B cell (primary cell): ENCODE data around the gene TEX14. TPM values are rescaled to one million over a fixed set of nuclear protein-coding genes. Genes with fewer than 3 reads are reported as not detected.

Experiments used
- ATAC-seq: fragments of 200-7000 bp; cut with Tn5 transposase; one replicate; pipeline ENCODE4 v1.10.0; 2021; ENCODE audit warnings: low read depth, mild to moderate bottlenecking, moderate number of reproducible peaks, moderate library complexity
- CTCF ChIA-PET: fragments of 350-600 bp; sonication (Branson Sonifier 250); formaldehyde crosslinking; loops from one replicate; lab custom pipeline; 2021; ENCODE audit warnings: antibody characterized with exemption, inconsistent platforms; lab: Charles Lee
- POLR2A ChIA-PET: fragments of 350-600 bp; sonication (Branson Sonifier 250); formaldehyde crosslinking; loops from one replicate; lab custom pipeline; 2021; ENCODE audit warnings: antibody characterized with exemption; lab: Charles Lee
- DNase-seq: peaks from one replicate; pipeline ENCODE4 v3.0.0; 2013
- H2AFZ ChIP-seq: 2 replicates; pipeline ENCODE4 v1.6.1; 2012; ENCODE audit warnings: mild to moderate bottlenecking, low read depth, low read length; ENCODE audit not compliant: insufficient read depth, poor library complexity, severe bottlenecking
- H3K27ac ChIP-seq, 2 donors: 1 replicate in 1 of 2; 2 replicates in 1 of 2; pipeline ENCODE4 v1.5.1; 2012 to 2013; ENCODE audit warnings: low read length in 2 of 2, mild to moderate bottlenecking in 2 of 2, moderate library complexity in 1 of 2
- H3K27me3 ChIP-seq, 4 experiments: fragments of 200-600 bp in 1 of 4; sonication (generic) in 1 of 4; replicated peaks in 1 of 4; 1 replicate in 2 of 4; 2 replicates in 2 of 4; pipeline versions ENCODE4 v1.6.1 to v1.7.0; 2013 to 2016; ENCODE audit warnings: low read length in 3 of 4, mild to moderate bottlenecking in 2 of 4, mixed read lengths in 1 of 4, moderate library complexity in 1 of 4; ENCODE audit not compliant: insufficient read depth in 4 of 4, control insufficient read depth in 3 of 4; ENCODE audit errors: control extremely low read depth in 1 of 4
- H3K36me3 ChIP-seq, 2 experiments: replicated peaks in 1 of 2; 1 replicate in 1 of 2; 2 replicates in 1 of 2; pipeline versions ENCODE4 v1.6.1 to v1.7.1; 2013; ENCODE audit warnings: low read length in 1 of 2; ENCODE audit not compliant: insufficient read depth in 2 of 2, control insufficient read depth in 1 of 2; ENCODE audit errors: control extremely low read depth in 1 of 2, extremely low read depth in 1 of 2
- H3K4me1 ChIP-seq, 2 donors: fragments of 200-600 bp in 1 of 2; sonication (generic) in 1 of 2; 1 replicate in 1 of 2; 2 replicates in 1 of 2; pipeline versions ENCODE4 v1.5.1 to v1.6.1; 2013 to 2017; ENCODE audit warnings: low read length in 2 of 2; ENCODE audit not compliant: control insufficient read depth in 2 of 2, insufficient read depth in 2 of 2
- H3K4me2 ChIP-seq: replicated peaks from 2 replicates; pipeline ENCODE3; 2012; ENCODE audit warnings: mild to moderate bottlenecking, low read depth, low read length; ENCODE audit not compliant: poor library complexity, severe bottlenecking
- H3K4me3 ChIP-seq, 5 experiments: fragments of 200-600 bp in 1 of 5; sonication (generic) in 1 of 5; 1 replicate in 3 of 5; 2 replicates in 2 of 5; pipeline versions ENCODE4 v1.5.1 to v1.7.0; 2011 to 2016; ENCODE audit warnings: low read length in 4 of 5, mild to moderate bottlenecking in 4 of 5, low read depth in 2 of 5, control low read depth in 1 of 5, moderate library complexity in 1 of 5; ENCODE audit not compliant: insufficient read depth in 1 of 5; ENCODE audit errors: control extremely low read depth in 1 of 5, extremely low read depth in 1 of 5
- H3K79me2 ChIP-seq: fragments of 200-600 bp; sonication (generic); one replicate; pipeline ENCODE4 v1.6.0; 2016; ENCODE audit warnings: low read length; ENCODE audit not compliant: control insufficient read depth, insufficient read depth
- H3K9ac ChIP-seq: fragments of 200-600 bp; sonication (generic); 2 replicates; pipeline ENCODE4 v1.6.1; 2017; ENCODE audit warnings: mild to moderate bottlenecking, low read length, moderate library complexity
- H3K9me3 ChIP-seq, 3 donors: one replicate each; pipeline versions ENCODE4 v1.6.1 to v1.7.1; 2013; ENCODE audit warnings: low read length in 2 of 3; ENCODE audit not compliant: control insufficient read depth in 2 of 3, insufficient read depth in 1 of 3; ENCODE audit errors: control extremely low read depth in 1 of 3
- H4K20me1 ChIP-seq: 2 replicates; pipeline ENCODE4 v1.6.0; 2012; ENCODE audit warnings: mild to moderate bottlenecking, low read length; ENCODE audit not compliant: insufficient read depth, control insufficient read depth, poor library complexity, severe bottlenecking
- H3K27ac Mint-ChIP-seq: one replicate; pipeline ENCODE4 v1.8.0; 2021; ENCODE audit warnings: mixed read lengths
- H3K27me3 Mint-ChIP-seq: one replicate; pipeline ENCODE4 v1.8.0; 2021; ENCODE audit warnings: mixed read lengths
- H3K4me1 Mint-ChIP-seq: one replicate; pipeline ENCODE4 v1.8.0; 2021; ENCODE audit warnings: mixed read lengths
- H3K4me3 Mint-ChIP-seq: one replicate; pipeline ENCODE4 v1.8.0; 2021; ENCODE audit warnings: mixed read lengths
- H3K9me3 Mint-ChIP-seq: one replicate; pipeline ENCODE4 v1.8.0; 2022; ENCODE audit warnings: mixed read lengths; ENCODE audit not compliant: insufficient read depth
- EZH2 ChIP-seq: IDR thresholded peaks from 2 replicates; pipeline ENCODE4 v1.6.1; 2012; ENCODE audit warnings: borderline replicate concordance, low read depth, mild to moderate bottlenecking, moderate library complexity, low read length; ENCODE audit not compliant: insufficient read depth, poor library complexity, severe bottlenecking
- WGBS: methylation state at CpG from one replicate; pipeline ENCODE4 v1.1.5; 2013; ENCODE audit warnings: missing lambda C conversion rate; ENCODE audit not compliant: insufficient coverage; 5-methylcytosine and 5-hydroxymethylcytosine counted together
- intact Hi-C: fragments of 100-400 bp; cut with micrococcal nuclease; formaldehyde crosslinking; loops from one replicate; pipeline ENCODE4 v1.10.0; 2022
- polyA minus RNA-seq: library from RNA; depleted of rRNA, polyadenylated mRNA; stranded (reverse); fragments of >200 nt; gene quantifications from 2 replicates; pipeline ENCODE4 v1.2.3, GENCODE V29; 2012
- polyA plus RNA-seq: library from polyadenylated mRNA; depleted of rRNA; stranded (reverse); fragments of >200 nt; gene quantifications from 2 replicates; pipeline ENCODE4 v1.2.3, GENCODE V29; 2012
- total RNA-seq, 2 donors: library from RNA; stranded (reverse); fragments of 120-200 nt in 1 of 2; gene quantifications; 1 replicate in 1 of 2; 2 replicates in 1 of 2; pipeline versions ENCODE4 v1.2.3 to v1.2.4, GENCODE V29; 2013 to 2022
- TF ChIP-seq, protein P1 (sequence below): fragments of 200-600 bp; IDR thresholded peaks from one replicate; pipeline ENCODE4 v1.8.0; 2022; ENCODE audit warnings: antibody characterized with exemption, mild to moderate bottlenecking

TEX14 gene, protein sequence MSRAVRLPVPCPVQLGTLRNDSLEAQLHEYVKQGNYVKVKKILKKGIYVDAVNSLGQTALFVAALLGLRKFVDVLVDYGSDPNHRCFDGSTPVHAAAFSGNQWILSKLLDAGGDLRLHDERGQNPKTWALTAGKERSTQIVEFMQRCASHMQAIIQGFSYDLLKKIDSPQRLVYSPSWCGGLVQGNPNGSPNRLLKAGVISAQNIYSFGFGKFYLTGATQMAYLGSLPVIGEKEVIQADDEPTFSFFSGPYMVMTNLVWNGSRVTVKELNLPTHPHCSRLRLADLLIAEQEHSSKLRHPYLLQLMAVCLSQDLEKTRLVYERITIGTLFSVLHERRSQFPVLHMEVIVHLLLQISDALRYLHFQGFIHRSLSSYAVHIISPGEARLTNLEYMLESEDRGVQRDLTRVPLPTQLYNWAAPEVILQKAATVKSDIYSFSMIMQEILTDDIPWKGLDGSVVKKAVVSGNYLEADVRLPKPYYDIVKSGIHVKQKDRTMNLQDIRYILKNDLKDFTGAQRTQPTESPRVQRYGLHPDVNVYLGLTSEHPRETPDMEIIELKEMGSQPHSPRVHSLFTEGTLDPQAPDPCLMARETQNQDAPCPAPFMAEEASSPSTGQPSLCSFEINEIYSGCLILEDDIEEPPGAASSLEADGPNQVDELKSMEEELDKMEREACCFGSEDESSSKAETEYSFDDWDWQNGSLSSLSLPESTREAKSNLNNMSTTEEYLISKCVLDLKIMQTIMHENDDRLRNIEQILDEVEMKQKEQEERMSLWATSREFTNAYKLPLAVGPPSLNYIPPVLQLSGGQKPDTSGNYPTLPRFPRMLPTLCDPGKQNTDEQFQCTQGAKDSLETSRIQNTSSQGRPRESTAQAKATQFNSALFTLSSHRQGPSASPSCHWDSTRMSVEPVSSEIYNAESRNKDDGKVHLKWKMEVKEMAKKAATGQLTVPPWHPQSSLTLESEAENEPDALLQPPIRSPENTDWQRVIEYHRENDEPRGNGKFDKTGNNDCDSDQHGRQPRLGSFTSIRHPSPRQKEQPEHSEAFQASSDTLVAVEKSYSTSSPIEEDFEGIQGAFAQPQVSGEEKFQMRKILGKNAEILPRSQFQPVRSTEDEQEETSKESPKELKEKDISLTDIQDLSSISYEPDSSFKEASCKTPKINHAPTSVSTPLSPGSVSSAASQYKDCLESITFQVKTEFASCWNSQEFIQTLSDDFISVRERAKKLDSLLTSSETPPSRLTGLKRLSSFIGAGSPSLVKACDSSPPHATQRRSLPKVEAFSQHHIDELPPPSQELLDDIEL (N-terminal part only)
- total RNA-seq, result 0.20 and 0.53 TPM in 2 replicates
- 0.30 TPM for total RNA-seq (2013)
- 0.10 and 0.23 TPM in 2 replicates for polyA plus RNA-seq
- 0.09 and 0.71 TPM in 2 replicates for polyA minus RNA-seq

DNA sequence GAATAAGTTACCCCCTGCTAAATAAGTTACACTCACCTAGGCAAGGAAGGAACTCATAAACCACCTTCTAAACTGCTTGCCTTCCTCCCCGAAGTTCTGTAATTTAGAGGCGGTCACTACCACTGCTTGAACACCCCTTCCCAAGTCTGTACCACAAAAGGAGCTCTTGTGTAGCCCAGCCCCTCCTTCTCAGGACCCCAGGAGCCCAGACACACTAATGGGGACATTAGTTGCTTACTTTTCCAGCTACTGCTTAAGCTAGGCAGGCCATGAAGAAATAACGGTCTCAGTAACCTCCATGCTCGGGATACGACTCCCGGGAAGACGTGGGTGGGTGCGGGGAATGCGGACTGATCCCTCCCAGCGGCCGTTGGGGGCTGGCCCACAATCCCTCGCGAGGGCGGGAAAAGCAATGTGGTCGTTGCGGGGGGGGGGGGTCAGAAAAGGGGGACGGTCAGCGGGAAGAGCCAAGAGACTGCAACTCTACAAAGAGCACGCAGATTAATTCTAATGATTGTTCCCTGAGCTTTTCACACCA is at the start of gene TEX14:
Gene TEX14, minus strand, starts transcription at position 345 of the 538 bp plus-strand sequence. CDS start 40,044 bp downstream, outside the sequence.
- Histone ChIP-seq H4K20me1 (no peaks in the 10 kb centered on the region), H3K9ac (peak within 1 kb of the TSS; percentile 70), H2AFZ (peak within 1 kb of the TSS; percentile 96), H3K4me2 (peak within 1 kb of the TSS; percentile 77), H3K4me1 (peaks cover 14 to 17% of the 10 kb centered on the region in 2 donors), H3K27me3 (no peaks in the 10 kb centered on the region), H3K79me2 (peaks cover 30% of the 10 kb centered on the region), H3K4me3 (peak within 1 kb of the TSS; percentile 64 to 88 (median 81)), H3K36me3 (peaks cover 0 to 7% of the 10 kb centered on the region in 2 experiments), H3K9me3 (peaks cover 0 to 8% (median 0%) of the 10 kb centered on the region in 3 donors), H3K27ac (peak within 1 kb of the TSS; percentile 66 to 70)
- intact Hi-C loops, result loop anchor here (1.0 to 10.0 kb wide), 4 partner anchors 32 to 173 kb away; no protein-coding TSS in a partner anchor
- peaks cover 24% of the 10 kb centered on the region for H3K4me1 Mint-ChIP-seq
- no peaks in the 10 kb centered on the region for H3K9me3 Mint-ChIP-seq
- no peaks in the 10 kb centered on the region for H3K27me3 Mint-ChIP-seq
- H3K4me3 Mint-ChIP-seq, result peak within 1 kb of the TSS; percentile 90
- WGBS, result 99% methylated on average over 7 of the region's 19 CpGs
- DNase-seq (peak; percentile 19), ATAC-seq (no peak)
- POLR2A ChIA-PET, result interaction anchor here (0.6 to 1.7 kb wide), 2 partner anchors 60 to 61 kb away, joined by 3 to 9 read pairs; no protein-coding TSS in a partner anchor
- TF ChIP-seq, protein P1, sequence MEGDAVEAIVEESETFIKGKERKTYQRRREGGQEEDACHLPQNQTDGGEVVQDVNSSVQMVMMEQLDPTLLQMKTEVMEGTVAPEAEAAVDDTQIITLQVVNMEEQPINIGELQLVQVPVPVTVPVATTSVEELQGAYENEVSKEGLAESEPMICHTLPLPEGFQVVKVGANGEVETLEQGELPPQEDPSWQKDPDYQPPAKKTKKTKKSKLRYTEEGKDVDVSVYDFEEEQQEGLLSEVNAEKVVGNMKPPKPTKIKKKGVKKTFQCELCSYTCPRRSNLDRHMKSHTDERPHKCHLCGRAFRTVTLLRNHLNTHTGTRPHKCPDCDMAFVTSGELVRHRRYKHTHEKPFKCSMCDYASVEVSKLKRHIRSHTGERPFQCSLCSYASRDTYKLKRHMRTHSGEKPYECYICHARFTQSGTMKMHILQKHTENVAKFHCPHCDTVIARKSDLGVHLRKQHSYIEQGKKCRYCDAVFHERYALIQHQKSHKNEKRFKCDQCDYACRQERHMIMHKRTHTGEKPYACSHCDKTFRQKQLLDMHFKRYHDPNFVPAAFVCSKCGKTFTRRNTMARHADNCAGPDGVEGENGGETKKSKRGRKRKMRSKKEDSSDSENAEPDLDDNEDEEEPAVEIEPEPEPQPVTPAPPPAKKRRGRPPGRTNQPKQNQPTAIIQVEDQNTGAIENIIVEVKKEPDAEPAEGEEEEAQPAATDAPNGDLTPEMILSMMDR, result no peak
- no peak for TF ChIP-seq EZH2
- H3K27ac Mint-ChIP-seq, result peak within 1 kb of the TSS; percentile 95
- CTCF ChIA-PET, result interaction anchor here (0.6 to 2.5 kb wide), 5 partner anchors 26 to 311 kb away, joined by 3 to 11 read pairs (median 5); no protein-coding TSS in a partner anchor
